K562 (cell line): ENCODE measurements around the gene WDR83. TPM values are rescaled to one million over a fixed set of nuclear protein-coding genes. Genes with fewer than 3 reads are reported as not detected.

Experiments used
- ATAC-seq: fragments of 200-7000 bp; cut with Tn5 transposase; 3 replicates; pipeline ENCODE4 v1.9.1; 2020; ENCODE audit warnings: moderate library complexity
- BruUV-seq: library from RNA; stranded (reverse); fragments of 400-500 nt; replicated peaks from 2 replicates; lab custom pipeline; 2021; lab: Mats Ljungman, UMichigan
- CTCF ChIA-PET: fragments of 300-600 bp; formaldehyde crosslinking; extraction: SDS; loops from one replicate; lab custom pipeline; 2021; ENCODE audit warnings: low intra/inter-chr PET ratio; lab: Yijun Ruan, JAX
- POLR2A ChIA-PET: fragments of 300-600, 350-650 bp; sonication (Branson Sonifier 250); formaldehyde crosslinking; extraction: SDS; loops from one replicate; lab custom pipeline; 2021; ENCODE audit warnings: antibody characterized with exemption, inconsistent platforms; lab: Yijun Ruan, JAX
- DNase-seq, 4 experiments: peaks; one replicate each; pipeline versions ENCODE4 v3.0.0 to v3.0.0-alpha.2; 2011 to 2018; ENCODE audit warnings: low spot score in 3 of 4, mixed read lengths in 3 of 4; ENCODE audit errors: extremely low read depth in 1 of 4
- FAIRE-seq: peaks from 2 replicates; lab custom pipeline; 2011; peaks lifted over from hg19 to GRCh38; lab: Jason Lieb, UNC
- H2AFZ ChIP-seq: 2 replicates; pipeline ENCODE4 v1.6.0; 2011; ENCODE audit warnings: low read depth, low read length, control low read depth, inconsistent platforms
- H3K27ac ChIP-seq: fragments of 200-600 bp; 3 replicates; pipeline ENCODE4 v1.8.0; 2011; ENCODE audit warnings: low read depth, mild to moderate bottlenecking, control low read depth, inconsistent platforms, low read length, moderate library complexity, mixed read lengths; ENCODE audit errors: extremely low read depth
- H3K27me3 ChIP-seq, 2 experiments: fragments of 300-600 bp in 1 of 2; 2 replicates in 1 of 2; 3 replicates in 1 of 2; pipeline versions ENCODE4 v1.6.0 to v1.8.0; 2011; ENCODE audit warnings: inconsistent platforms in 2 of 2, low read length in 2 of 2, mild to moderate bottlenecking in 1 of 2, mixed read lengths in 1 of 2, moderate library complexity in 1 of 2; ENCODE audit not compliant: control insufficient read depth in 2 of 2, insufficient read depth in 2 of 2
- H3K36me3 ChIP-seq: fragments of 300-600 bp; 3 replicates; pipeline ENCODE4 v1.8.0; 2011; ENCODE audit warnings: mild to moderate bottlenecking, low read length, inconsistent platforms; ENCODE audit not compliant: control insufficient read depth, insufficient read depth
- H3K4me1 ChIP-seq, 2 experiments: fragments of 200-600 bp in 1 of 2; replicated peaks in 1 of 2; 2 replicates in 1 of 2; 3 replicates in 1 of 2; pipeline versions ENCODE4 v1.5.1 to v1.8.0; 2011; ENCODE audit warnings: inconsistent platforms in 2 of 2, low read length in 2 of 2, mild to moderate bottlenecking in 1 of 2, mixed read lengths in 1 of 2, moderate library complexity in 1 of 2; ENCODE audit not compliant: control insufficient read depth in 2 of 2, insufficient read depth in 2 of 2
- H3K4me2 ChIP-seq: 2 replicates; pipeline ENCODE4 v1.6.1; 2011; ENCODE audit warnings: low read length, control low read depth, inconsistent platforms, mixed read lengths; ENCODE audit not compliant: insufficient read depth
- H3K4me3 ChIP-seq: fragments of 200-600 bp; sonication (generic), shearing (Covaris generic); 2 replicates; pipeline ENCODE4 v1.5.1; 2016; ENCODE audit warnings: control low read depth, inconsistent platforms
- H3K79me2 ChIP-seq: fragments of 200-600 bp; 3 replicates; pipeline ENCODE4 v1.8.0; 2011; ENCODE audit warnings: low read length, inconsistent platforms; ENCODE audit not compliant: control insufficient read depth, insufficient read depth
- H3K9ac ChIP-seq, 2 experiments: 2 replicates each; pipeline versions ENCODE4 v1.6.0 to v1.6.1; 2011; ENCODE audit warnings: low read depth in 2 of 2, low read length in 2 of 2, control low read depth in 1 of 2, inconsistent platforms in 1 of 2, mild to moderate bottlenecking in 1 of 2, mixed read lengths in 1 of 2; ENCODE audit not compliant: insufficient read depth in 1 of 2
- H3K9me1 ChIP-seq: one replicate; pipeline ENCODE4 v1.6.0; 2011; ENCODE audit warnings: inconsistent platforms, mild to moderate bottlenecking, low read length, moderate library complexity; ENCODE audit not compliant: control insufficient read depth, insufficient read depth
- H3K9me3 ChIP-seq: replicated peaks from 2 replicates; pipeline ENCODE4 v1.5.1; 2011; ENCODE audit warnings: low read depth, low read length, inconsistent platforms; ENCODE audit not compliant: control insufficient read depth, insufficient read depth
- H4K20me1 ChIP-seq: replicated peaks from 2 replicates; pipeline ENCODE4 v1.6.1; 2011; ENCODE audit warnings: low read length, inconsistent platforms, mixed read lengths; ENCODE audit not compliant: control insufficient read depth, insufficient read depth
- CBFA2T2 ChIP-seq: fragments of 450-650 bp; conservative IDR thresholded peaks from 2 replicates; pipeline ENCODE4 v1.6.1; 2017; ENCODE audit warnings: mild to moderate bottlenecking
- E2F8 ChIP-seq: fragments of 450-650 bp; IDR thresholded peaks from 2 replicates; pipeline ENCODE4 v1.7.1; 2018; ENCODE audit warnings: mild to moderate bottlenecking, low read depth; ENCODE audit not compliant: partially characterized antibody
- HMBOX1 ChIP-seq: sonication (generic); IDR thresholded peaks from 2 replicates; pipeline ENCODE4 v1.6.1; 2016
- IFI16 ChIP-seq: fragments of 250-450 bp; sonication (Bioruptor Pico); IDR thresholded peaks from 2 replicates; pipeline ENCODE4 v2.1.2; 2022; ENCODE audit warnings: mild to moderate bottlenecking, inconsistent platforms
- KAT8 ChIP-seq: fragments of 450-650 bp; IDR thresholded peaks from 2 replicates; pipeline ENCODE4 v1.6.1; 2016; ENCODE audit warnings: low read depth, mild to moderate bottlenecking
- MED1 ChIP-seq: sonication (generic); formaldehyde crosslinking; IDR thresholded peaks from 2 replicates; pipeline ENCODE4 v1.8.1; 2023; ENCODE audit warnings: missing genetic modification reagents, borderline replicate concordance
- MEIS2 ChIP-seq: fragments of 450-650 bp; IDR thresholded peaks from 2 replicates; pipeline ENCODE4 v1.6.1; 2014; ENCODE audit warnings: mild to moderate bottlenecking; ENCODE audit not compliant: partially characterized antibody
- PRDM10 ChIP-seq: fragments of 450-650 bp; IDR thresholded peaks from 2 replicates; pipeline ENCODE4 v1.6.1; 2018; ENCODE audit not compliant: partially characterized antibody
- PRPF4 ChIP-seq: fragments of 200-400 bp; formaldehyde crosslinking; IDR thresholded peaks from one replicate; pipeline ENCODE4 v1.6.1; 2017; ENCODE audit warnings: low read length, low read depth, mild to moderate bottlenecking; ENCODE audit not compliant: insufficient read depth, poor library complexity, severe bottlenecking
- RAD21 ChIP-seq, 2 experiments: fragments of 250-450 bp in 1 of 2; fragments of 450-650 bp in 1 of 2; sonication (Bioruptor Pico) in 1 of 2; formaldehyde crosslinking in 1 of 2; IDR thresholded peaks in 1 of 2; conservative IDR thresholded peaks in 1 of 2; 2 replicates each; pipeline versions ENCODE4 v1.4.0 to v1.8.0; 2020 to 2022; ENCODE audit warnings: mild to moderate bottlenecking in 2 of 2, moderate library complexity in 1 of 2
- SNRNP70 ChIP-seq: fragments of 200-400 bp; formaldehyde crosslinking; optimal IDR thresholded peaks from 2 replicates; pipeline ENCODE3; 2017; ENCODE audit warnings: low read depth, low read length
- TARDBP ChIP-seq: fragments of 450-650 bp; IDR thresholded peaks from 2 replicates; pipeline ENCODE4 v1.6.1; 2016
- TRIM24 ChIP-seq, 2 experiments: fragments of 450-650 bp; IDR thresholded peaks; 2 replicates each; pipeline ENCODE4 v1.6.1; 2016
- ZNF143 ChIP-seq: sonication (generic); formaldehyde crosslinking; IDR thresholded peaks from 2 replicates; pipeline ENCODE4 v1.9.0; 2022; ENCODE audit warnings: mild to moderate bottlenecking, missing genetic modification reagents
- ZNF239 ChIP-seq: fragments of 250-450 bp; sonication (Bioruptor Pico); IDR thresholded peaks from 2 replicates; pipeline ENCODE4 v1.4.0; 2020; ENCODE audit warnings: mild to moderate bottlenecking
- ZNF57 ChIP-seq: fragments of 450-650 bp; formaldehyde crosslinking; IDR thresholded peaks from 2 replicates; pipeline ENCODE4 v1.4.0; 2020; ENCODE audit warnings: mild to moderate bottlenecking, moderate library complexity
- WGBS: fragments of 100-300 bp; shearing (Covaris generic); methylation state at CpG from one replicate; pipeline ENCODE4 v1.1.6; 2016; ENCODE audit warnings: low coverage, mixed read lengths; ENCODE audit not compliant: insufficient coverage; ENCODE audit errors: missing lambda C conversion rate; 5-methylcytosine and 5-hydroxymethylcytosine counted together
- in situ Hi-C: fragments of 300-500 bp; cut with MboI; formaldehyde crosslinking; loops from 4 replicates; pipeline ENCODE4 v1.15.0; 2018; ENCODE audit warnings: inconsistent platforms, mixed read lengths
- intact Hi-C: fragments of 100-400 bp; cut with micrococcal nuclease; formaldehyde crosslinking; loops from 2 replicates; pipeline ENCODE4 v1.14.2; 2022
- polyA plus RNA-seq, 8 experiments: library from polyadenylated mRNA; depleted of rRNA in 4 of 8; stranded (reverse) in 5 of 8; unstranded in 3 of 8; fragments of >200 nt; fragmentation: Nextera tagmentation in 2 of 8; fragmentation: Illumina TruSeq in 1 of 8; extraction: Ambion mirVana in 2 of 8; extraction: Trizol in 1 of 8; gene quantifications; 2 replicates each; pipeline versions ENCODE4 v1.2.1 to v1.2.3, GENCODE V29; 2011 to 2014; ENCODE audit warnings: inconsistent platforms in 1 of 8, missing spikeins in 1 of 8
- total RNA-seq, 7 experiments: library from RNA; depleted of rRNA in 6 of 7; stranded (reverse); fragments of >200 nt in 6 of 7; fragmentation: Illumina TruSeq in 2 of 7; extraction: Trizol in 2 of 7; gene quantifications; 2 replicates each; pipeline versions ENCODE4 v1.2.1 to v1.2.3, GENCODE V29; 2011 to 2021; ENCODE audit warnings: low replicate concordance in 1 of 7

The WDR83 gene
- total and polyA plus RNA-seq, 9 of the 15 experiments (the other 6 are each of a cell fraction or from before 2014, with no cell fraction given), result 0.52 to 21.3 (median 4.2) TPM

- Histone ChIP-seq H2AFZ (no peak overlapping the region), H3K27ac (no peak overlapping the region), H3K36me3 (no peaks in the 10 kb centered on the region), H3K79me2 (no peaks in the 10 kb centered on the region), H3K4me3 (no peak overlapping the region), H3K27me3 (no peaks in the 10 kb centered on the region), H3K9me3 (0 out of 2 replicates have a peak, but pooled peaks cover 6% of the 10 kb centered on the region), H3K4me1 (peaks cover 2 to 13% of the 10 kb centered on the region in 2 experiments; a peak in 2 of 5 replicates), H4K20me1 (no peaks in the 10 kb centered on the region), H3K9me1 (no peaks in the 10 kb centered on the region), H3K9ac (no peak overlapping the region), H3K4me2 (no peak overlapping the region)
- ChIA-PET POLR2A (interaction anchor here (0.6 kb wide), 1 partner anchor 44 kb away, joined by 3 read pairs; no protein-coding TSS in a partner anchor), CTCF (no interaction called here)
- DNase-seq (no peak), FAIRE-seq (no peak), ATAC-seq (no peak)
- 64% methylated on average over 12 of the region's 13 CpGs for WGBS
- in situ Hi-C loops (no loop called here), intact Hi-C loops (no loop called here)
- no TSS peak for BruUV-seq
- TF ChIP-seq E2F8 (no peak), RAD21 (CRISPR knock-in tag; conservative IDR thresholded peaks at IDR 0.05 in 1 of 2, IDR thresholded peaks at IDR 0.05 in 1 of 2) (no peak), MEIS2 (no peak), PRPF4 (no peak), ZNF239 (CRISPR knock-in tag) (no peak), ZNF143 (CRISPR knock-in tag) (no peak), TARDBP (no peak), ZNF57 (CRISPR knock-in tag) (no peak), IFI16 (no peak), CBFA2T2 (no peak), HMBOX1 (no peak), PRDM10 (no peak), MED1 (no peak), TRIM24 (IDR thresholded peaks at IDR 0.05) (no peak), KAT8 (no peak), SNRNP70 (no peak)
Measured at GRCh38 chr19:12636631-12637030, 30.0 kb upstream of the WDR83 start.
